Middle frontal gyrus (tissue), 1 donor: ENCODE data around the gene CCDC97.
"Not testable (repeated sequence)": the region's sequence is repeated elsewhere in the genome, so short reads cannot be mapped to it uniquely, and the experiment has no call there.

Source experiments
- DNase-seq: peaks from one replicate; pipeline ENCODE4 v3.0.0-alpha.2; 2015; ENCODE audit warnings: low spot score; ENCODE audit errors: extremely low spot score

Gene CCDC97

GRCh38 chr19:41363753-41364523, 54.0 kb downstream of the CCDC97 start, which contains the start of gene B9D2:
Gene B9D2 (minus strand): TSS chr19:41364149. CDS start chr19:41363519, 630 bp downstream.
- peak; percentile 96 for DNase-seq

- no peak for DNase-seq
Observed at GRCh38 chr19:41364524-41365391, 54.8 kb downstream of the CCDC97 start.

DNA sequence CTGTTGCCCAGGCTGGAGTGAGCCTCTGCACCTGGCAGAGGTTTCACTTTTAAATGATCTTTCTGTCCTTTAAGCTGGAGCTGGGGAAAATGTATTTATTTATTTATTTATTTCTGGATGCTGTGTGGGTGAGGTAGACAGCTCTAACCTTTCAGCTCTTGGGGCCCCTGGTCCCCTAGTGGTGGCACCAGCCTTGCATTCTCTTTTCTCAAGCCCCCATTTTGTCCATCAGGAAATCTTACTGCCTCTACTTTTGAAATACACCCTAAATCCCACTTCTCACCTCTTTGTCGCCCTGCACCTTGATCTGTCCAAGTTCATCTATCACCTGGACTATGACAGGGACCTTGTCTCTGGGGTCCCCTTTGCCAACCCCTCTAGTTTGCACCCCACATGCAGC, 56.1 kb downstream of the CCDC97 start:
- no peak for DNase-seq

DNA sequence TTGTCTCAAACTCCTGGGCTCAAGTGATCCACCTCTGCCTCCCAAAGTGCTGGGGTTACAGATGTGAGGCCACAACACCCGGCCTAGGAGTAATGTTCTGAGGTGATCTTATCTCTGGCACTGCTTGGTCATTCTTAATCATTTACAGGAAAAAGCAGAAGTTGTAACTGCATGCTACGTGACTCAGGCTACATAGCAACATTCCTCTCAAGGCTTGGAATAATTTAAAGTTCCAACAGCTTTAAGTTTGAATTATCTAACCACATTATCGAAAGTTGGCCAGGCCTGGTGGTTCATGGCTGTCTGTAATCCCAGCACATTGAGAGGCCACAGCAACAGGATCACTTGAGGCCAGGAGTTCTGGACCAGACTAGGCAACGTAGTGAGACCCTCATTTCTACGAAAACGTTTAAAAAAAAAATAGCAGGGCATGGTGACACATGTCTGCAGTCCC, 57.9 kb downstream of the CCDC97 start:
- no peak for DNase-seq

DNA sequence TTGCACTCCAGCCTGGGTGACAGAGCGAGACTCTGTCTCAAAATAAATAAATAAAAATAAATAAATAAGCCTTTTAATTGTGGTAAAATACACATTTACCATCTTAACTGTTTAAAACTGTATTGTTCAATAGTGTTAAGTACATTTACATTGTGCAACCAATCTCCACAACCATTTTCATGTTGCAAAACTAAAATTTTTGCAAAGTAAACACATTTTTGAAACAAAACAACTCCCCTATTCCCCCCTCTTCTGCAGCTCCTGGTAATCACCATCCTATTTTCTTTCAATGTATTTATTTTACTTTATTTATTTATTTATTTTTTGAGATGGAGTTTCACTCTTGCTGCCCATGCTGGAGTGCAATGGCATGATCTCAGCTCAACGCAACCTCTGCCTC, 59.8 kb downstream of the CCDC97 start:
- no peak for DNase-seq

- DNase-seq: not testable (repeated sequence)
Observed at GRCh38 chr19:41371119-41371518, 61.1 kb downstream of the CCDC97 start.

DNA sequence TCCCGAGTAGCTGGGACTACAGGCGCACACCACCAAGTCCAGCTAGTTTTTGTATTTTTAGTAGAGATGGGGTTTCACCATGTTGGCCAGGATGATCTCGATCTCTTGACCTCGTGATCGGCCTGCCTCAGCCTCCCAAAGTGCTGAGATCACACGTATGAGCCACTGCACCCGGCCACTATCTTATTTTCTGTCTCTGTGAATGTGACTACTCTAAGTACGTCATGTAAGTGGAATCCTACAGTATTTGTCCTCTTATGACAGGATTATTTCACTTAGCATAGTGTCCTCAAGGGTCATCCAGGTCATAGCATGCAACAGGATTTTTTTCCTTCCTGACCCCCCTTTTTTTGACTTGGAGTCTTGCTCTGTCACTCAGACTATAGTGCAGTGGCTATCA, 61.6 kb downstream of the CCDC97 start:
- DNase-seq: no peak

- no peak for DNase-seq
Observed at GRCh38 chr19:41372501-41372900, 62.5 kb downstream of the CCDC97 start.

DNA sequence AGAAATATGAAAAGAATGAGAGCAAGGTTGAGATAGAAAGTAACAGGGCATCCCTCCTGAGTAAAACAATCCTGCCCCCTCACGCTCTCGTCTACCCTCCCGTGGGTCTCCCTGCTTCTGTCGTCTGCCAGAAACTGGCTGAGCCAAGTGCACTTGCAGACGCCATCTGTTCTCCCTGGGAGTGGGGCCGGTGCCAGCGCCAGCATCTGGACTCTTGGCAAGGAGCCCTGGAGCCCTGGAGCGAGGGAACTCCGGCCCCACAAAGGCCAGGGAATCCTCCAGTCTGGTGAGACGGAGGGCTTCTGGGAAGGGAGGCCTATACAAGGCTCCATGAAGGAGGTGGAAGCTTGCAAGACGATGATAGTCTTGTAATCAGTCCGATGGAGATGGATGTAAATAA, 64.0 kb downstream of the CCDC97 start:
- peak; percentile 47 for DNase-seq
